ENCODE results near the gene PITPNC1.

GRCh38 chr17:67435122-67435521, 58.0 kb downstream of the PITPNC1 start:
- TF ChIP-seq CTCF (IDR thresholded peaks at IDR 0.05; ENCODE audit: poor library complexity, severe bottlenecking) (no peak), RAD21 (conservative IDR thresholded peaks at IDR 0.05) (no peak)

Measured in neural cell (in vitro differentiated cells).